GM12873 (cell line): ENCODE measurements around the gene NTSR1.
A peak's percentile ranks its signal among the peaks of the same experiment; 100 is the strongest.

Experiments used
- CTCF ChIP-seq: IDR thresholded peaks from 2 replicates; pipeline ENCODE4 v1.5.1; 2012; ENCODE audit warnings: low read depth, mild to moderate bottlenecking, moderate library complexity, low read length, control low read depth; ENCODE audit not compliant: insufficient read depth; ENCODE audit errors: missing control alignments

Gene NTSR1

DNA sequence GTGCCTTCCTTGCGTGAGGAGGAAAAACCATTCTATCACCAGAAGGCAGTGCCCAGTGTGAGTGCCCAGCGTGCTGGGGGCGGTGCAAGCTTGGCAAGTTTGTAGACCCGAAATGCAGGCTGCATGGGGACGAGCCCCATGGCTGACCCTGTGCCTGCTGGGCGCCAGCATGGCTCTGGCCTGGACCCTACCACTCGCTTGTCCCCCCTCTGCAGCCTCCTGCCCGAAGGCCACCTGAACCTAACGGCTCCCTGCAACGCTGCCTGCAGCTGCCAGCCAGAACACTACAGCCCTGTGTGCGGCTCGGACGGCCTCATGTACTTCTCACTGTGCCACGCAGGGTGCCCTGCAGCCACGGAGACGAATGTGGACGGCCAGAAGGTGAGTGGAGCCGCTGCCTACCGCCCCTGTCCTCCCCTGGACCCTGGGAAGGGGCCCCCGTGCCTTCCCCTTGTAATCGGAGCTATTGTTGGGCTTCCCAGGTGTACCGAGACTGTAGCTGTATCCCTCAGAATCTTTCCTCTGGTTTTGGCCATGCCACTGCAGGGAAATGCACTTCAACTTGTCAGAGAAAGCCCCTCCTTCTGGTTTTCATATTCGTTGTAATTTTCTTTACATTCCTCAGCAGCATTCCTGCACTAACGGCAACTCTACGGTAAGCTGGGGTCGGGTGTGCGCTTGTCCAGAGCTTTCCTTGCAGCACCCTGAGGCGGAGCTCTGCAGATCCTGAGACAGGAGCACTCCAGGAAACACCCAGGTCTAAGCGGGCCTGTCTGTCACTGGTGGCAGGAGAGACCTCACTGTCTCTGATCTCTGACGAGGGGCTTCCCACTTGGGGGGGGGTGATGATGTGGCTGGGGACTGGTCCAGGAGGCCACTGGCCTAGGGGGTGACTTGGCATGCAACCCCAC is 40.9 kb upstream of the NTSR1 start:
- no peak for TF ChIP-seq CTCF

- TF ChIP-seq CTCF: peak; percentile 79
Observed at GRCh38 chr20:62668441-62669027, 40.1 kb upstream of the NTSR1 start.

- no peak for TF ChIP-seq CTCF
Observed at GRCh38 chr20:62669249-62669648, 39.4 kb upstream of the NTSR1 start.

DNA sequence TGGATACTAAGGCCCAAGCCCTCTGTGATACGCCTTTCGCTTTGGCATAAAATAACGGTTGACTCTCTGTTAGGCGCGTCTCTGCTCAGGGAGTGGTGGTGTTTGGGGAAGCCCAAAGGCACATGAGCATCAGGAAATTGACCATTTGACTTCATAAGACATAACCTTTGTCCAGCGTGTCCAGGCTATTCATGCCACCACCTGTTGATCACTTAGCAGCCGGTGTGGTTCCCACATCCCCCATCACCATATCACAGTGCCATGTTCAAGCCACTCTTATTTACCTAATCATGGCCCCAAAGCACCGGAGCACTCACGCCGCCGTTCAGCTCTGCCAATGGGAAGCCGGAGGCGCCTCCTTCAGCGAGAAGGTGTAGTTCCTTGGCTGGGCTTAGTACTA is 38.5 kb upstream of the NTSR1 start:
- no peak for TF ChIP-seq CTCF

GRCh38 chr20:62670998-62671397 is 37.6 kb upstream of the NTSR1 start:
- TF ChIP-seq CTCF: no peak

DNA sequence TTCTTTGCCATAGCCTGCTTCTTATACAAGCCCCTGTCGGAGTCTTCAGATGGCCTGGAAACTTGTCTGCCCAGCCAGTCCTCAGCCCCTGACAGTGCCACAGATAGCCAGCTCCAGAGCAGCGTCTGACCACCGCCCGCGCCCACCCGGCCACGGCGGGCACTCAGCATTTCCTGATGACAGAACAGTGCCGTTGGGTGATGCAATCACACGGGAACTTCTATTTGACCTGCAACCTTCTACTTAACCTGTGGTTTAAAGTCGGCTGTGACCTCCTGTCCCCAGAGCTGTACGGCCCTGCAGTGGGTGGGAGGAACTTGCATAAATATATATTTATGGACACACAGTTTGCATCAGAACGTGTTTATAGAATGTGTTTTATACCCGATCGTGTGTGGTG is 36.9 kb upstream of the NTSR1 start:
- TF ChIP-seq CTCF: no peak

GRCh38 chr20:62674370-62674769 is 34.3 kb upstream of the NTSR1 start:
- no peak for TF ChIP-seq CTCF
